ENCODE results near the gene FOXA1.
A peak's percentile ranks its signal among the peaks of the same experiment; 100 is the strongest.
"Not testable (repeated sequence)": the region's sequence is repeated elsewhere in the genome, so short reads cannot be mapped to it uniquely, and the experiment has no call there.

Gene FOXA1

GRCh38 chr14:37588956-37589714 is 5.9 kb downstream of the FOXA1 start:
- peak in 1 of 2 experiments; percentile 81 for DNase-seq

DNA sequence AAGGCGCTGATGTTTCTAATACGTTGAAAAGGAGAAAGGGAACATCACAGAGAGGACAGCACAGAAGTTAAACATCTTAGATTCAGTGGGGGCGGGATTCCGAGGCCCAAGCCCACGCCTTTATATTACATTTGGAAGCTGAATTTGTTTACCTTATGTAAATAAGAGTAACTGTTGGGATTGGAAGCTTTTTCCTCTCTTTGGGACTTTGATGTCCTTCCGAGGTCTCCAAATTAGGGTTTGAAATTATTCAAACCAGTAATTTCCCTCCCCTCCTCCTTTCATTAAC is 6.4 kb downstream of the FOXA1 start:
- DNase-seq = peak in 1 of 2 experiments; percentile 83

- peak in 1 of 2 experiments; percentile 80 for DNase-seq
These were observed 7.0 kb downstream of the FOXA1 start for GRCh38 chr14:37587881-37588666.

GRCh38 chr14:37587131-37587803 is 7.8 kb downstream of the FOXA1 start:
- peak in 1 of 2 experiments; percentile 92 for DNase-seq

DNA sequence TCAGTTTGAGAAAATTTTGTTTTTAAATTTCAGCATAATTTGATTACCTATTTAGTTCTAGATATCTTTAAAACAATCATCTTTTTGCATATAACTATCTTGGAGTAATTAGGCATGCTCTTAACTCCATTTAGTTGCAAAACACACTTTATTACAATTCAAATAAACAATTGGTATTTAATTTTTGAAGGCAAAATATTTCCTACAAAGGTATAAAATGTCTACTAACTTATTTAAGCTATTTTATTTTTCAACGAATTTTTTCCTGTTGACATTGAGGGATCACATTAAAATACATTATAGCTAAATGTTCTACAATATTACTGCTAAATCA is 8.3 kb downstream of the FOXA1 start:
- DNase-seq = no peak

- DNase-seq = peak in 1 of 2 experiments; percentile 78
These were observed 8.9 kb downstream of the FOXA1 start for GRCh38 chr14:37585971-37586796.

DNA sequence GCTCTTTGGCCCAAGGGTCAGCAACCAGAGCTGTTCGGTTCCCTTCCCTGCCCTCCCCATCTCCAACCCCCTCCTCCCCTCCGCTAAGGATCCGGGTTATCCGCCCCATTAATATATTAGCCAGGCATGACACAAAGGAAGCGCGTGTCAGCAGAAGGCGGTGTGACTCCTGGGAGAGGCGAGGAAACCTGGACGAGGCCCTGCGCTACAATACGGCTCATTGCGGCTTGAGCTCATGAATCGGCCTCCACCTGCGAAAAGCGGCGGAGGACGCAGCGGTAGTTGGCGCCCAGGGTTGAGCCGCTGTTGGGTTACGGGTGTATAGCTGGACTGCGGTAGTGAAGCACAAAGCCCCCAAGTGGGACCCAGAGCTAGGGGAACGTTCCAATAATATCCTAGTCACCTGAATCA is 9.9 kb downstream of the FOXA1 start:
- peak; percentile 64 to 94 for DNase-seq

DNA sequence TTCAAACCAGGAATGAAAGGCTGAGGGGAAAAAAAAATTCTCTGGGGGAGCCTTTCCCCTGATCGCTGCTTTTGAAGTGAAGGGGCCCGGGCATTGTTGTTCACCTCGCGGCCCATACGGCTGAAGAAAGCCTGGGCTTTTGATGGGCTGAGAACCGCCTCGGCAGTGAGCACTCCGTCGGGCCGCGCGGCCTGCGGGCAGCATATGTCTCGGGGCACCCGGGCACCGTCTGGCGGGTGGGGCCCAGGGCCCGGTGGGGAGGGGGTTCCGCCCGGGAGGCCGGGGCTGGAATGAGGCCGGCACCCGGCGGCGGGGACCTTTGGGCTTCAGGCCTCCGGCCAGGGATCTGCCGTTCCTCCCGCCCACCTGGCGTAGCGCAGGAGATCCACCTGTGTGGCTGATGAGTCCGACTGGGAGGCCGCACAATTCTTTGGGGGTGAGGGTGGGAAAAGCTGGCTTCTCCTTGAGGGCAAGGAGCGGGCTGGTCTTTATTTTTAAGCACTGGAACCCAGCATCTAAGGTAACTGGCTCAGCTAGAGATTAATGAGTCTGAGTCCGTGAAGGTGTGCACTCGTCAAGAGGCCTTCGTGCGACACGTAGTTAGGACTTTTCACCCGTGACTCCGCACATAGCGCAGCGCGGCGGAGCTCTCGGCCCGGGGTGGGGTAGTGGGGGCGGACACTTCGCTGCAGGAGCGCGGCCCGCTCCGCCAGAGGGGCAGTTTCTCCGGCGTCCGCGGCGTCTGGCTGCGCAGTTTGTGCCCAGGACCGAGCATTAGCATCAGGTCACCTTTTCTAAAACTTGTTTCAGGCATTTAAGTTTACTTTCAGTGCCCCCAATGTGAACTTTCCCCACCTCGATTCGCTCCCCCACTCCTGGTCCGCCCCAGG is 10.6 kb downstream of the FOXA1 start:
- peak; percentile 72 to 88 for DNase-seq

DNA sequence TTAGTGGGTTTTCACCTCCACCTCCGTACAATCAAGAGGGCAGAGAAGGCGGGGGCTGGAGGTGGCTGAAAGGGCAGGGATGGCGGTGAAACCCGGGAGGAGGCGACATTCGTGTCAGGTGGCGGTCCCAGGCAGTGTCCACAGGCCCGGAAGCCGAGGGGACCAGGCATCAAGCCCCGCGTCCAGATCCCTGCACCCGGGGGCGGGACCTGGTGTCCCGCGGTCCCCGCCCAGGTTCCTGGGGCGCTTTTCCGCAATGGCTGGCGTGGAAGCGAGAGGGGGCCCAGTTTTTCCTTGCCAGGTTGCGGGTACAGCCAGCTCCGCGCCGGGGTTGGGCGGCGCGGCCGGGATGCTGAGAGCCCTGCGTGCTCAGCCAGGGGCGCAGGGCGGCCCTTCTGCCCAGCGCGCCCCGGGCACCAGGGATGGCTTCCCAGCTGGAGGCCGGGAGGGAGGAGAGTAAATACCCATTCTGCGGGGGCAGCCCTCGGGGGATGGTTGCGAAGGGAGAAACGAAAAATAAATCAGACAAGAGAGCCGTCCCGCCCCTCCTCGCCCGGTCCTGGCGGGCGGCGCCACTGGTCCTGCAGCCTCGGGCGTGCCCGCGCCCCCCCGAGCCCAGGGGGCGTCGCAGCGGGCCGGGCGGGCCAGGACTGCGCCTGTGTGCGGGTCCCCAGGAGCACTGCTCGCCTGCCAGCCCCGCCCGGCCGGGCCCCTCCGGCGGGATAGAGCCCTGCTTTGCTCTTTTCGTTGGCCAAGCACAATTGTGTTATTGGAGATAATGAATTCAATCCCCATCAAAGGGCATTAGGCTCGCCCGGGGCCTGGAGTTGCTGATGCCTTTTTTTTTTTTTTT is 11.5 kb downstream of the FOXA1 start:
- peak; percentile 67 to 87 for DNase-seq

DNA sequence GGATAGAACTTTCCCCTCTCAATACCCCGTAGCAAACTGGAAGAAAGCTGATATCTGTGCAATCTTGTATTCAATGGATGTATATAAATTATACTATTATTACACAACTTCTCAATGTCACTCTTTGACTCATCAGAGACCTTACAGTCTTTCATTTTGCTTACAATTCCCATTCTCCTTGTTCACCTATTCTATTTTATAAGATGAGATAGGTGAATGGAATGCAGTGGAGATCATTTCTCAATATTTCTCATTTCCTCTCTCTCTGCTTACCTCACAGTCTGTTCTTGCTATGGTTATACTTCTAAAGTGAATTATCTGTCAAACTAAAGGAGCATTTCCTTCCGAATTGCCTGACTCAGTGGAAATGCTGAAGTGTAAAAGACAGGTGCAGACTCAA is 14.9 kb downstream of the FOXA1 start:
- no peak for DNase-seq

- no peak for DNase-seq
These were observed 15.8 kb downstream of the FOXA1 start for GRCh38 chr14:37579274-37579673.

- DNase-seq = no peak
These were observed 21.7 kb downstream of the FOXA1 start for GRCh38 chr14:37573356-37573755.

GRCh38 chr14:37571391-37571790 is 23.7 kb downstream of the FOXA1 start:
- no peak for DNase-seq

- no peak for DNase-seq
These were observed 25.3 kb downstream of the FOXA1 start for GRCh38 chr14:37569729-37570128.

GRCh38 chr14:37566811-37567371 is 28.2 kb downstream of the FOXA1 start:
- no peak for DNase-seq

DNA sequence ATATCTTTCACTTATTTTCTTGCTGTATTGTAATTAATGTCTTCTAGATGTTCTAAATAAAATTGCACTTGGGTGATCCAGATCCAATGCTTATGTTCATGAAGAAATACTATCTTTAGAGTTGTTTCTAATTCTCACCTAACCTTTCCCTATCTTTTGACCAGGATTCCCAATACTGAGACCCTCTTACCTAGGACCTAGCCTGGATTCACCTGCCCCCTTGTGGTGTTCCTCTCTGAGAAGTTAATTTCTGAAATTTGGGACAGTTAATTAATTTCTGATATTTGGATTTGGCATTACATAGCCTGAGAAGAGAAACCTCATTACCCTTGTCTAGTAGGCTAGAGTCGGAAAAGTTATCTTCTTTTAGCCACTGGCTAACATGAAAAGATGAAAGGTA is 29.5 kb downstream of the FOXA1 start:
- DNase-seq = no peak

- no peak for DNase-seq
These were observed 31.9 kb downstream of the FOXA1 start for GRCh38 chr14:37563189-37563588.

- DNase-seq = no peak
These were observed 35.7 kb downstream of the FOXA1 start for GRCh38 chr14:37559386-37559785.

DNA sequence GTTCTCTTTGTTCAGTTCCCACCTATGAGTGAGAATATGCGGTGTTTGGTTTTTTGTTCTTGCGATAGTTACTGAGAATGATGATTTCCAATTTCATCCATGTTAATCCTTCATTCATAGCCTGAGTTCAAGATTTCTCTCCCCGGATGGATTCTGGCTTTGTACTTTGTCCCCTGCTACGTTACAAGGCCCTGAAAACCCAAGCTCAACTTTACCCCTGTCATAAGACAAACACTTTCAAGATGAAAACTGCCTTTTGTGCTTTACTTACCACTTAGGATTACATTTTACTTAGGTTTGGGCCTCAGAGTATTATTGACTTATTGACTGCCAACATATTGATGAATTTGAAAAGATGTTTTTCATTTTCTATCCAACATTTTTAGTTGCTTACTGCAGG is 36.3 kb downstream of the FOXA1 start:
- DNase-seq = no peak

DNA sequence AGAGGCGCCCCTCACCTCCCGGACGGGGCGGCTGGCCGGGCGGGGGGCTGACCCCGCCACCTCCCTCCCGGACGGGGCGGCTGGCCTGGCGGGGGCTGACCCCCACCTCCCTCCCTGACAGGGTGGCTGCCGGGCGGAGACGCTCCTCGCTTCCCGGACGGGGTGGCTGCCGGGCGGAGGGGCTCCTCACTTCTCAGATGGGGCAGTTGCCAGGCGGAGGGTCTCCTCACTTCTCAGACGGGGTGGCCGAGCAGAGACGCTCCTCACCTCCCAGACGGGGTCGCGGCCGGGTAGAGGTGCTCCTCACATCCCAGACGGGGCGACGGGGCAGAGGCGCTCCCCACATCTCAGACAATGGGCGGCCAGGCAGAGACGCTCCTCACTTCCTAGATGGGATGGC is 39.5 kb downstream of the FOXA1 start:
- DNase-seq = not testable (repeated sequence)
